ENCODE measurements around the gene LRP1B. TPM values are rescaled to one million over a fixed set of nuclear protein-coding genes. Genes with fewer than 3 reads are reported as not detected.

LRP1B gene
- total and polyA plus RNA-seq, 2 donors (not counting 1 experiment from before 2014, with no cell fraction given) = not detected

GRCh38 chr2:142048581-142048980 lies 82.2 kb downstream of the LRP1B start:
- ATAC-seq (ENCODE audit: low read depth) (no peak), DNase-seq (no peak)
- no peaks in the 10 kb centered on the region for H3K4me1 Mint-ChIP-seq
- no peak overlapping the region for H3K4me3 Mint-ChIP-seq
- Histone ChIP-seq H4K20me1 (ENCODE audit: control insufficient read depth, insufficient read depth, low read length, poor library complexity, severe bottlenecking) (no peaks in the 10 kb centered on the region), H3K27ac (ENCODE audit: low read length in 2 of 2) (no peak overlapping the region), H3K9me3 (ENCODE audit: control extremely low read depth in 1 of 3, control insufficient read depth in 2 of 3, insufficient read depth in 1 of 3, low read length in 2 of 3) (no peaks in the 10 kb centered on the region), H3K27me3 (replicated peaks in 1 of 4; ENCODE audit: control extremely low read depth in 1 of 4, control insufficient read depth in 3 of 4, insufficient read depth in 4 of 4, low read length in 3 of 4) (no peaks in the 10 kb centered on the region), H3K4me1 (ENCODE audit: control insufficient read depth in 2 of 2, insufficient read depth in 2 of 2, low read length in 2 of 2) (no peaks in the 10 kb centered on the region), H3K79me2 (ENCODE audit: control insufficient read depth, insufficient read depth, low read length) (no peaks in the 10 kb centered on the region), H3K4me2 (replicated peaks; ENCODE audit: low read depth, low read length, poor library complexity, severe bottlenecking) (no peak overlapping the region), H2AFZ (ENCODE audit: insufficient read depth, low read depth, low read length, poor library complexity, severe bottlenecking) (no peak overlapping the region), H3K9ac (ENCODE audit: low read length) (no peak overlapping the region), H3K36me3 (replicated peaks in 1 of 2; ENCODE audit: control extremely low read depth in 1 of 2, control insufficient read depth in 1 of 2, extremely low read depth in 1 of 2, insufficient read depth in 2 of 2, low read length in 1 of 2) (no peaks in the 10 kb centered on the region), H3K4me3 (ENCODE audit: control extremely low read depth in 1 of 5, extremely low read depth in 1 of 5, insufficient read depth in 1 of 5, low read depth in 2 of 5, low read length in 4 of 5) (no peak overlapping the region)
- H3K27me3 Mint-ChIP-seq = no peaks in the 10 kb centered on the region
- H3K27ac Mint-ChIP-seq = no peak overlapping the region
- WGBS (ENCODE audit: insufficient coverage) = no CpG with 5 or more reads among the region's 1 CpG
- TF ChIP-seq CTCF (IDR thresholded peaks at IDR 0.05) (no peak), EZH2 (IDR thresholded peaks at IDR 0.05; ENCODE audit: borderline replicate concordance, insufficient read depth, low read depth, low read length, poor library complexity, severe bottlenecking) (no peak)
- H3K9me3 Mint-ChIP-seq (ENCODE audit: insufficient read depth) = no peaks in the 10 kb centered on the region
- ChIA-PET CTCF (no interaction called here), POLR2A (no interaction called here)
- intact Hi-C loops (cut with micrococcal nuclease) = no loop called here

GRCh38 chr2:142045641-142046040 lies 85.2 kb downstream of the LRP1B start:
- no peak overlapping the region for H2AFZ ChIP-seq (ENCODE audit: insufficient read depth, low read depth, low read length, poor library complexity, severe bottlenecking)
- H3K4me2 ChIP-seq (replicated peaks; ENCODE audit: low read depth, low read length, poor library complexity, severe bottlenecking) = no peak overlapping the region
- H3K27me3 Mint-ChIP-seq = no peaks in the 10 kb centered on the region
- no peaks in the 10 kb centered on the region for H3K9me3 ChIP-seq (ENCODE audit: control extremely low read depth in 1 of 3, control insufficient read depth in 2 of 3, insufficient read depth in 1 of 3, low read length in 2 of 3)
- no peaks in the 10 kb centered on the region for H3K79me2 ChIP-seq (ENCODE audit: control insufficient read depth, insufficient read depth, low read length)
- H3K9ac ChIP-seq (ENCODE audit: low read length) = no peak overlapping the region
- 90% methylated on average over 2 of the region's 4 CpGs for WGBS (ENCODE audit: insufficient coverage)
- H4K20me1 ChIP-seq (ENCODE audit: control insufficient read depth, insufficient read depth, low read length, poor library complexity, severe bottlenecking) = no peaks in the 10 kb centered on the region
- H3K27ac ChIP-seq (ENCODE audit: low read length in 2 of 2) = no peak overlapping the region
- H3K4me3 ChIP-seq (ENCODE audit: control extremely low read depth in 1 of 5, extremely low read depth in 1 of 5, insufficient read depth in 1 of 5, low read depth in 2 of 5, low read length in 4 of 5) = no peak overlapping the region
- H3K4me1 Mint-ChIP-seq = no peaks in the 10 kb centered on the region
- no peak for TF ChIP-seq EZH2 (IDR thresholded peaks at IDR 0.05; ENCODE audit: borderline replicate concordance, insufficient read depth, low read depth, low read length, poor library complexity, severe bottlenecking)
- no peak for TF ChIP-seq CTCF (IDR thresholded peaks at IDR 0.05)
- no peaks in the 10 kb centered on the region for H3K4me1 ChIP-seq (ENCODE audit: control insufficient read depth in 2 of 2, insufficient read depth in 2 of 2, low read length in 2 of 2)
- ATAC-seq (ENCODE audit: low read depth) (no peak), DNase-seq (no peak)
- H3K9me3 Mint-ChIP-seq (ENCODE audit: insufficient read depth) = no peaks in the 10 kb centered on the region
- no peak overlapping the region for H3K27ac Mint-ChIP-seq
- no peak overlapping the region for H3K4me3 Mint-ChIP-seq
- H3K27me3 ChIP-seq (replicated peaks in 1 of 4; ENCODE audit: control extremely low read depth in 1 of 4, control insufficient read depth in 3 of 4, insufficient read depth in 4 of 4, low read length in 3 of 4) = no peaks in the 10 kb centered on the region
- CTCF ChIA-PET = no interaction called here
- intact Hi-C loops (cut with micrococcal nuclease) = no loop called here
- POLR2A ChIA-PET = no interaction called here
- no peaks in the 10 kb centered on the region for H3K36me3 ChIP-seq (replicated peaks in 1 of 2; ENCODE audit: control extremely low read depth in 1 of 2, control insufficient read depth in 1 of 2, extremely low read depth in 1 of 2, insufficient read depth in 2 of 2, low read length in 1 of 2)
